NT2/D1 (cell line): Measurements from ENCODE around the gene ADGRB3.

ENCODE experiments used
- DNase-seq: peaks from one replicate; pipeline ENCODE4 v3.0.0-alpha.2; 2011; ENCODE audit warnings: low read depth, low spot score
- H3K27me3 ChIP-seq: 2 replicates; pipeline ENCODE4 v1.6.0; 2011; ENCODE audit warnings: mild to moderate bottlenecking; ENCODE audit not compliant: insufficient read length, insufficient read depth
- H3K36me3 ChIP-seq: 2 replicates; pipeline ENCODE4 v1.6.1; 2011; ENCODE audit warnings: mild to moderate bottlenecking, low read length, mixed read lengths; ENCODE audit not compliant: insufficient read depth, insufficient read length
- H3K4me1 ChIP-seq: 2 replicates; pipeline ENCODE4 v1.5.1; 2011; ENCODE audit not compliant: insufficient read depth, insufficient read length
- H3K4me3 ChIP-seq: 2 replicates; pipeline ENCODE4 v1.5.1; 2011; ENCODE audit warnings: low read depth; ENCODE audit not compliant: insufficient read length
- H3K9ac ChIP-seq: 2 replicates; pipeline ENCODE4 v1.6.0; 2011; ENCODE audit warnings: low read depth; ENCODE audit not compliant: insufficient read length
- H3K9me3 ChIP-seq: 2 replicates; pipeline ENCODE4 v1.5.1; 2011; ENCODE audit warnings: mild to moderate bottlenecking, low read length; ENCODE audit not compliant: insufficient read depth
- SUZ12 ChIP-seq: IDR thresholded peaks from 2 replicates; pipeline ENCODE4 v1.6.1; 2011; ENCODE audit not compliant: insufficient read length, insufficient read depth; ENCODE audit errors: extremely low read depth
- YY1 ChIP-seq: IDR thresholded peaks from 2 replicates; pipeline ENCODE4 v1.6.1; 2011; ENCODE audit not compliant: insufficient read length, insufficient read depth
- ZNF274 ChIP-seq: IDR thresholded peaks from 2 replicates; pipeline ENCODE4 v1.6.1; 2011; ENCODE audit warnings: mild to moderate bottlenecking, low read depth, low read length

The ADGRB3 gene

GRCh38 chr6:69164564-69165229 is 529.6 kb downstream of the ADGRB3 start:
- Histone ChIP-seq H3K36me3 (no peaks in the 10 kb centered on the region), H3K27me3 (no peaks in the 10 kb centered on the region), H3K9ac (no peak overlapping the region), H3K9me3 (no peaks in the 10 kb centered on the region), H3K4me3 (no peak overlapping the region), H3K4me1 (no peaks in the 10 kb centered on the region)
- TF ChIP-seq YY1: no peak
- no peak for TF ChIP-seq ZNF274
- no peak for TF ChIP-seq SUZ12
- DNase-seq: no peak

- Histone ChIP-seq H3K36me3 (no peaks in the 10 kb centered on the region), H3K27me3 (no peaks in the 10 kb centered on the region), H3K9me3 (no peaks in the 10 kb centered on the region), H3K4me1 (no peaks in the 10 kb centered on the region), H3K4me3 (no peak overlapping the region), H3K9ac (no peak overlapping the region)
- no peak for TF ChIP-seq ZNF274
- no peak for TF ChIP-seq SUZ12
- TF ChIP-seq YY1: no peak
- DNase-seq: no peak
Observed at GRCh38 chr6:69179681-69180080, 544.6 kb downstream of the ADGRB3 start.

GRCh38 chr6:69180361-69181067 is 545.4 kb downstream of the ADGRB3 start:
- DNase-seq: no peak
- H3K4me1 ChIP-seq: no peaks in the 10 kb centered on the region
- no peaks in the 10 kb centered on the region for H3K9me3 ChIP-seq
- no peak for TF ChIP-seq YY1
- no peak overlapping the region for H3K4me3 ChIP-seq
- no peaks in the 10 kb centered on the region for H3K36me3 ChIP-seq
- no peak overlapping the region for H3K9ac ChIP-seq
- no peaks in the 10 kb centered on the region for H3K27me3 ChIP-seq

GRCh38 chr6:69181964-69182363 is 546.9 kb downstream of the ADGRB3 start:
- H3K27me3 ChIP-seq: no peaks in the 10 kb centered on the region

GRCh38 chr6:69185276-69185675 is 550.2 kb downstream of the ADGRB3 start:
- Histone ChIP-seq H3K4me3 (no peak overlapping the region), H3K27me3 (no peaks in the 10 kb centered on the region), H3K36me3 (no peaks in the 10 kb centered on the region)

More at GRCh38 chr6:69181964-69182363, 546.9 kb downstream of the ADGRB3 start:
- TF ChIP-seq SUZ12 (no peak), YY1 (no peak), ZNF274 (no peak)
- no peak for DNase-seq
- H3K36me3 ChIP-seq: no peaks in the 10 kb centered on the region
- no peak overlapping the region for H3K4me3 ChIP-seq
- no peak overlapping the region for H3K9ac ChIP-seq
- H3K4me1 ChIP-seq: no peaks in the 10 kb centered on the region
- H3K9me3 ChIP-seq: no peaks in the 10 kb centered on the region

GRCh38 chr6:69202768-69203167 is 567.7 kb downstream of the ADGRB3 start:
- no peaks in the 10 kb centered on the region for H3K36me3 ChIP-seq
- TF ChIP-seq YY1 (no peak), ZNF274 (no peak), SUZ12 (no peak)
- no peak for DNase-seq
- H3K9me3 ChIP-seq: no peaks in the 10 kb centered on the region
- H3K27me3 ChIP-seq: no peaks in the 10 kb centered on the region
- no peak overlapping the region for H3K4me3 ChIP-seq
- no peaks in the 10 kb centered on the region for H3K4me1 ChIP-seq
- H3K9ac ChIP-seq: no peak overlapping the region

More at GRCh38 chr6:69185276-69185675, 550.2 kb downstream of the ADGRB3 start:
- no peak overlapping the region for H3K9ac ChIP-seq
- TF ChIP-seq ZNF274 (no peak), SUZ12 (no peak), YY1 (no peak)
- DNase-seq: no peak
- no peaks in the 10 kb centered on the region for H3K9me3 ChIP-seq
- H3K4me1 ChIP-seq: no peaks in the 10 kb centered on the region

- Histone ChIP-seq H3K4me3 (no peak overlapping the region), H3K9me3 (no peaks in the 10 kb centered on the region), H3K27me3 (peaks cover 17% of the 10 kb centered on the region), H3K4me1 (no peaks in the 10 kb centered on the region), H3K36me3 (no peaks in the 10 kb centered on the region), H3K9ac (no peak overlapping the region)
- TF ChIP-seq SUZ12 (no peak), YY1 (no peak), ZNF274 (no peak)
- peak; percentile 36 for DNase-seq
Observed at GRCh38 chr6:69216127-69216526, 581.0 kb downstream of the ADGRB3 start.

GRCh38 chr6:69217343-69217742 is 582.3 kb downstream of the ADGRB3 start:
- Histone ChIP-seq H3K4me1 (no peaks in the 10 kb centered on the region), H3K27me3 (peaks cover 17% of the 10 kb centered on the region), H3K9ac (no peak overlapping the region), H3K36me3 (no peaks in the 10 kb centered on the region), H3K4me3 (no peak overlapping the region), H3K9me3 (no peaks in the 10 kb centered on the region)
- TF ChIP-seq SUZ12 (no peak), ZNF274 (no peak), YY1 (no peak)
- no peak for DNase-seq
